ENCODE measurements around the gene DYSF. TPM values are rescaled to one million over a fixed set of nuclear protein-coding genes. Genes with fewer than 3 reads are reported as not detected.
A peak's percentile ranks its signal among the peaks of the same experiment; 100 is the strongest.

DYSF gene
- total RNA-seq, 4 donors from 2014 or later: 4.2 to 12.0 (median 5.9) TPM

- H3K27ac ChIP-seq: peak overlapping the region in 1 of 4 donors; percentile 72
- H3K27me3 ChIP-seq: no peaks in the 10 kb centered on the region
- no peak for TF ChIP-seq CTCF (IDR thresholded peaks at IDR 0.05)
- no peak for TF ChIP-seq POLR2A (IDR thresholded peaks at IDR 0.05)
- peak in 1 of 2 donors; percentile 62 for TF ChIP-seq EP300 (IDR thresholded peaks at IDR 0.05)
- H3K36me3 ChIP-seq: no peaks in the 10 kb centered on the region
- DNase-seq (ENCODE audit: low spot score in 2 of 2): peak; percentile 63 to 81
- WGBS, 2 donors: 48 to 50% methylated on average over 17 of the region's 17 CpGs
- peaks cover 0 to 47% (median 2%) of the 10 kb centered on the region in 4 donors for H3K4me1 ChIP-seq
- H3K9me3 ChIP-seq: no peaks in the 10 kb centered on the region
- no peak overlapping the region for H3K4me3 ChIP-seq
These were observed 263.6 kb downstream of the DYSF start for GRCh38 chr2:71716697-71717624.

- no peaks in the 10 kb centered on the region for H3K36me3 ChIP-seq
- no peaks in the 10 kb centered on the region for H3K27me3 ChIP-seq
- WGBS, 2 donors: 54 to 81% methylated on average over 1 of the region's 1 CpG
- no peaks in the 10 kb centered on the region for H3K9me3 ChIP-seq
- no peak overlapping the region for H3K4me3 ChIP-seq
- no peak overlapping the region for H3K27ac ChIP-seq
- no peak for TF ChIP-seq POLR2A (IDR thresholded peaks at IDR 0.05)
- no peak for TF ChIP-seq CTCF (IDR thresholded peaks at IDR 0.05)
- TF ChIP-seq EP300 (IDR thresholded peaks at IDR 0.05): no peak
- DNase-seq (ENCODE audit: low spot score in 2 of 2): no peak
- peaks cover 0 to 45% (median 2%) of the 10 kb centered on the region in 4 donors for H3K4me1 ChIP-seq
These were observed 265.3 kb downstream of the DYSF start for GRCh38 chr2:71718686-71719085.

- TF ChIP-seq EP300 (IDR thresholded peaks at IDR 0.05) (no peak), CTCF (IDR thresholded peaks at IDR 0.05) (no peak), POLR2A (IDR thresholded peaks at IDR 0.05) (no peak)
- Histone ChIP-seq H3K27me3 (no peaks in the 10 kb centered on the region), H3K36me3 (no peaks in the 10 kb centered on the region), H3K4me1 (peaks cover 0 to 39% (median 2%) of the 10 kb centered on the region in 4 donors), H3K4me3 (no peak overlapping the region), H3K27ac (peak overlapping the region in 2 of 4 donors; percentile 51 to 77), H3K9me3 (peaks cover 0 to 9% (median 2%) of the 10 kb centered on the region in 4 donors)
- DNase-seq (ENCODE audit: low spot score in 2 of 2): no peak
- 89 to 97% methylated on average over 5 of the region's 5 CpGs for WGBS, 2 donors
These were observed 266.3 kb downstream of the DYSF start for GRCh38 chr2:71719520-71720282.

GRCh38 chr2:71720283-71720560, 266.9 kb downstream of the DYSF start:
- DNase-seq (ENCODE audit: low spot score in 2 of 2): no peak
- Histone ChIP-seq H3K4me1 (peaks cover 0 to 39% (median 2%) of the 10 kb centered on the region in 4 donors), H3K27me3 (no peaks in the 10 kb centered on the region), H3K27ac (peak overlapping the region in 2 of 4 donors; percentile 51 to 77), H3K9me3 (peaks cover 0 to 14% (median 2%) of the 10 kb centered on the region in 4 donors), H3K36me3 (no peaks in the 10 kb centered on the region), H3K4me3 (no peak overlapping the region)
- TF ChIP-seq POLR2A (IDR thresholded peaks at IDR 0.05) (no peak), EP300 (IDR thresholded peaks at IDR 0.05) (no peak), CTCF (IDR thresholded peaks at IDR 0.05) (no peak)
